EH (cell line): Measurements from ENCODE around the gene SERPINA4.

Experiments
- DNase-seq: peaks from one replicate; pipeline ENCODE4 v3.0.0-alpha.2; 2015; ENCODE audit warnings: low read depth

Gene SERPINA4

GRCh38 chr14:94542811-94543440, 18.3 kb upstream of the SERPINA4 start:
- DNase-seq: no peak

DNA sequence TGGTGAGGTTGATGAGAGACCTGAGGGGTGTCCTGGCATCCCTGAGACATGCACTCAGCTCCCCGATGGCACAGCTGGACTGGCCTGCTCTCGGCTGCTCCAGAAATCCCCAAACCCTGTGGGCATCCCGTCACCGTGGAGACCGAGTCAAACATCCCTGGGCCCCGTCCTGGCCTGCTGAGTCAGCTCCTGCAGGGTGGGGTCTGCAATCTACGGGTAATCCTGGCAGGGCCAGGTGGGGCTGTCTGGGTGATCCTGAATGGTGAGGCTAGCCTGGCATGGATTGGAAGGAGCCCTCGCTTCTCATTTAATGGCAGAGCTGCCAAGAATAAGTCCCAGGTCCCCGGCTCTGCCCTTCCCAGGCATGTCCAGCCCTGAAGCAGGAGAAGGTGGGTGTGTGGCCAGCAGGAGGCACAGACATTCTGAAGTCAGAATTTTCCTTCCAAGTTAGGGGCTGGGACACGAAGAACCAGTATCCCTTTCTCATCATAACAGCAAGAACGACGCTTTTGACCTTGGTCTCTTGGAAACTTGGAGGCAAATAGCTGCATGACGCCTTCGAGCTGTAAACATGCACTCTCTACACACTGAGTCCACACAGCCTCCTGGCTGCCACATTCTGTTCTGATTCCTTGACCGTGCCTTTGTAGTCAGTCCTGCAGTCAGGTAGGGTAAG, 17.7 kb upstream of the SERPINA4 start:
- DNase-seq: no peak

- no peak for DNase-seq
Measured at GRCh38 chr14:94544726-94545125, 16.5 kb upstream of the SERPINA4 start.

DNA sequence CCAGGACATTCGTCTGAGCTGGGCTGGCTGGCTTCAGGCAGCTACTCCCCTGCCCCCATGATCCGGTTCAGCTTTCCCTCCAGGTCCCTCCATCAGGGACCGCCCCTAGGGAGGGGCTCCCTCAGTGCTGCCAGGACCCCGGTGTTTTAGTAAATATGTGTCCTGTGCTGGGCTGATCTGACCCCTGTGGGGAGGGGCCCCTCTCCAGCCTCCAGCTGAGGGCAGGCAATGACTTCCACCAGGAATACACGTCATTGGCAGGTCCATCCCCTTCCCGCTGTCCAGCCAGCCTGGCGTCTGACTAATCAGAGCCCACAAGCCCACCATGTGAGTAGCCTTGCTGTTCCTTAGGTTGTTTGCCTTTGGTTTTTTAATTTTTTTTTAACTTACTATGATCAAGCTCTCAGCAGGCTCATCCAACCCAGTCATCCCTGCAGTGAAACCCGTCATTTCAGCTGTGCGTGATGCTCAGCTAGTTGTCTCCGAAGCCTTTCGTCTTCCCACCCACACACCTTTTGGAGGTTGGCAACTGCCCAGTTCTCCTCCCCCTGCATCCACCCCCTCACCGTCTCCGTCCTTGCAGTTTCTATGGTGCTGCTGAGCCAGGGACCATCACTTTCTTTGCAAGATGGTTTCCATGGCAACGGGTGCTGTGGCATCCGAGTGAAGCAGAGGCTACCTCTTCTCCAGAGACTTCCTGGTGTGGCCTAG, 16.0 kb upstream of the SERPINA4 start:
- DNase-seq: no peak

GRCh38 chr14:94547151-94547680, 14.0 kb upstream of the SERPINA4 start:
- no peak for DNase-seq

- DNase-seq: no peak
Measured at GRCh38 chr14:94547726-94548125, 13.5 kb upstream of the SERPINA4 start.

DNA sequence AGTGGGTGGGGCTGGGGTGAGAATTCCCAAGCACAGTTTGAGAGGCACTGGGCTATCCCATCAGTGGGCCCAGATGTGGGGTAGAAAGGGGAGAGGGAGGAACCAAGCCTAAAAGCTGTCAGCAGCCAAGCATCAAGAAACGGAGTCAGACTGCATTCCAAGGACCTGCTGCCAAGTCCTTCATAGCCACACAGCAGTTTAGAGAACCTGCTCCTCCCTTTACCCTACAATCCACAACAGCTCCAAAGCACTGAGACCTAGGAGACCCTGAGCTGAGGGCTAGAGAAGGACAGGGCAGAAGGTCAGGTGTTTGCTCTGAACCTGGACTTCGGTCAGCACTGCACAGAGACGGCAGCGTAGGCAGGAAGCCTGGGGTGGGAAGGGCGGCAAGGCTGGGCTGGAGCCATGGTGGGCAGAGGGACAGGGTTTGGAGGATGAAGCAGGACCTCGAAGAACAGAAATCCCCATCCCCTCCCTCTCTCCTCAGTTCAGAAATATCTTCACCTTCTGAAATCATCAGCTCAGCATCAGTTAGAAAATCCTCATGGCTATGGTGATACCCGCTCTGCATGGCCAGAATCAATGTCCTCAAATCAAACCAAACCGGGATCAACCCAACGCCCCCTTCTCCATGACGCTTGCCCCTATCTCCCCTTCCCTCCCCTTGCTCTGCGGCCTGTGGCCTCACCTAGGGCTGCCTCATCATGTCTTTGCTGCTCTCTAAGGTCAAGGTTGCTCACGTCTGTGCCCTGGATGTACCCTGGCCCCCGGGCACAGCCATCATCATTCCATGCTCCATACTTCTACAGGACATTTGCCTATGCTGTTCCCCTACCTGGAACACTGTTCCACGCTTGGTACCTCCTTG, 12.9 kb upstream of the SERPINA4 start:
- no peak for DNase-seq

DNA sequence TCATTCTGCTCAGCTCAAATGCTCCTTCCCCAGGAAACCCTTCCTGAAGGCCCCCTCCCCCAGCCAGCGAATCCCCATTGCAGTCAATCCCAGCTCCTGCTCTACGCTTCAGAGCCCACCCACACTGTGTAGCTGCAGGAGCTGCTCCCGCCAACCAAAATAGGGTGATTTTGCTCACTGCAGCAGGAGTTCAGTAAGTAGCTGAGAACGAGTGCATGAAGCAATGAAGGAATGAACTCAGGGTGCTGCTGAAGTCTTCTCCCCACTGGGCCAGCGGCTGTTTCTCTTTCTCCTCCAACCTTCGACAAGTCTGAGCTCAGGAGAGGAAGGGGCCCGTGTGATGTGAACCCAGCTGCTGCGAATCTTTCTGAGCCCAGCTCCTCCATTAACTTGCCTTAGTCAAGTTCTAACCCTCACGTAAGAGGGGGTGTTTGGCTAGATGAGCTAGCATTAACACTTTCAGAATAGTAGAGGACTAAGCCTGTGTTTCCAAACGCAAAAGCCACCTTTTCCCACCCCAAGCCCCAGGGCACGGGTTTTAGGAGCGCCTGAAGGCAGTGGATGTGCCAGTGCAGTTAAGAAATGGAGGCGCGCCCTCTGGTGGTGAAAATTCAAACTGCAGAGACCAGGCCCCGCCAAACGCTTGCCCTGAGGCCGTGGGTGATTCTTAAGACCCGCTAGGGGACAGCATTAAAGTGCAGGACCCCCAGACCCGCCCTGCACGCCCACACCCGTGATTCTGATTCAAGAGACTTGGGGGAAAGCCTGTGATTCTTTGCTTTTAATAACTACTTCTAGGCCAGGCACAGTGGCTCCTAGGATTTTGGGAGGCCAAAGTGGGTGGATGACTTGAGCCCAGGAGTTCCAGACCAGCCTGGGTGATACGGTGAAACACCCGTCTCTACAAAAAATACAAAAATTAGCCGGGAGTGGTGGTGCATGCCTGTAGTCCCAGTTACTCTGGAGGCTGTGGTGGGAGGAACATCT, 11.9 kb upstream of the SERPINA4 start:
- peak; percentile 52 for DNase-seq

- no peak for DNase-seq
Measured at GRCh38 chr14:94550041-94550440, 11.2 kb upstream of the SERPINA4 start.

DNA sequence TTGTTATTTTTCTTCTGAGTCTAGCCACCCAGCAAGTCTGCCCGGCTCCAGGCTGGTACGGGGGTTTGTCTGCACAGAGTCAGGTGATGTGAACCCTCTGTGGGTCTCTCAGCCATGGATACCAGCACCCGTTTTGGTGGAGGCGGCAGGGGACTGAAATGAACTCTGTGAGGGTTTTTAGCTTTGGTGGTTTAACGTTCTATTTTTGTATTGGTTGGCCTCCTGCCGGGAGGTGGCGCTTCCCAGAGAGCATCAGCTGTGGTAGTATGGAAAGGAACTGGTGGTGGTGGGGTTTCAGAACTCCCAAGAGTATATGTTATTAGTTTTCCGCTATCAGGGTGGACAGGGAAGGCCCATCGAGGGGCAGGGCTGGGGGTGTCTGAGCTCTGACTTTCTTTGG, 5.3 kb upstream of the SERPINA4 start:
- DNase-seq: no peak

DNA sequence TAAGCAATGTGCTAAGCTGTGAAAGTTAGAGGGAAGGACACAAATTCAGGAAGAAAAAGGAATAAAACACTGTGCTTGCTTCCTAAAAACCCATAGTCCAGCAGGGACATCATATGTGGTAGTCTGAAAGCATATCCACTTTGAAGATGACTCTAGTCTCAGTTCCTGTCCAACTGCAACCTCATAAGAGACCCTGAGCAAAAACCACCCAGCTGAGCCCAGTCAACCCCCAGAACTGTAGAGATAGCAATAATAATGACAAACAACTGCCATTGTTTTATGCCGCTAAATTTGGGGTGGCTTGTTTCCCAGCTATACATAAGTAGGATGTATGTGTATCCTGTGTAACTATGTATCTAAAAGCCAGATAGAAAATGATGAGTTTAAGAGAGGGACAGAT, 3.9 kb upstream of the SERPINA4 start:
- DNase-seq: no peak

DNA sequence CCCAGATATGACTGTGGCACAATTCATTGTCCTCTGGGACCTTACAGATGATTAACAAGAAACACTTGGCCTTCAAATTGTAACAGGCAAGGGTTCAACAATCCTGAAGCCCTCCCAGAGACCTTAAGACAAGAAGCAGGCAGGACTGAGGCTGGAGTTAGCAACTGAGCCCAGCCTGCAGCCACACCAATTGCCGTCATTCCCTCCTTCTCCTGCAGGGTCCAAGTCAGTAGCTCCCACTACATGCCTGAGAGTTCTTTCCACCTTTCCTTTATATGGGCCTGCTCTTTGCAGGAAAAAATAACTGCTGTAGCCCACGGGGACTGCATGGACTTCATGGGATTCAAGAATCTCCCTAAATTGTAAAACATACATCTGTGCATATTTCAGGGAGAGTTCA, 2.4 kb upstream of the SERPINA4 start:
- DNase-seq: no peak

DNA sequence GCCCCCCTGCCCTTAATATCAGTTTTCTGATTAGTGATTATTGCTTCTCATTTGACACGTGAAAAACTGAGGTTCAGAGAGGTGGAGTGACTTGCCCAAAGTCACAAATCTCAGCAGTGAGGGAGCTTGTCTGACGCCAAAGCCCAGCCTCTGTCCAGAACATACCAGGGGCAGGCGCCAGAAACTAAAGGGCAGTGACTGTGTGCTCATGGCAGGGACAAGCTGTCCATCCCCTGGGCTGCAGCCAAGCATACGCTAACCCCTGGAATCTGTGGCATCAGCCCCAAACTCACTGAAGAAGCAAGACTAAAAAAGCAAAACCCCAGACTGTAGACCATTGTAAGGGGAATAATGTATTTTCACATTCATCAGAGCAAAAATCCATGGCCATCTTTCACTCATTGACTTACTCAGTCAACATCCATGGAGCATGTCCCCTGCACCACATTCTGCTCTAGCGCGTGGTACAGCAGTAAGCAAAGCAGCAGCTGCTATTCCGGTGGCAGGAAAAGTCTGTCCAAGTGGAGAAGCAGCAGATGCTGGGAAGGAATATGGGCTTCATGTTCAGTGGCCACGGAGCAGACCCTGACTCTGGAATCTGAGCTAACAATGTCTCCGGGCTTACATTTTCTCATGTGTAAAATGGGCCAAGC, 1.5 kb upstream of the SERPINA4 start:
- peak; percentile 11 for DNase-seq

GRCh38 chr14:94560291-94560665, 964 bp upstream of the SERPINA4 start:
- DNase-seq: no peak

- no peak for DNase-seq
Measured at GRCh38 chr14:94561656-94562010, 391 bp downstream of the SERPINA4 start.

GRCh38 chr14:94562022-94562421, 780 bp downstream of the SERPINA4 start:
- DNase-seq: no peak

DNA sequence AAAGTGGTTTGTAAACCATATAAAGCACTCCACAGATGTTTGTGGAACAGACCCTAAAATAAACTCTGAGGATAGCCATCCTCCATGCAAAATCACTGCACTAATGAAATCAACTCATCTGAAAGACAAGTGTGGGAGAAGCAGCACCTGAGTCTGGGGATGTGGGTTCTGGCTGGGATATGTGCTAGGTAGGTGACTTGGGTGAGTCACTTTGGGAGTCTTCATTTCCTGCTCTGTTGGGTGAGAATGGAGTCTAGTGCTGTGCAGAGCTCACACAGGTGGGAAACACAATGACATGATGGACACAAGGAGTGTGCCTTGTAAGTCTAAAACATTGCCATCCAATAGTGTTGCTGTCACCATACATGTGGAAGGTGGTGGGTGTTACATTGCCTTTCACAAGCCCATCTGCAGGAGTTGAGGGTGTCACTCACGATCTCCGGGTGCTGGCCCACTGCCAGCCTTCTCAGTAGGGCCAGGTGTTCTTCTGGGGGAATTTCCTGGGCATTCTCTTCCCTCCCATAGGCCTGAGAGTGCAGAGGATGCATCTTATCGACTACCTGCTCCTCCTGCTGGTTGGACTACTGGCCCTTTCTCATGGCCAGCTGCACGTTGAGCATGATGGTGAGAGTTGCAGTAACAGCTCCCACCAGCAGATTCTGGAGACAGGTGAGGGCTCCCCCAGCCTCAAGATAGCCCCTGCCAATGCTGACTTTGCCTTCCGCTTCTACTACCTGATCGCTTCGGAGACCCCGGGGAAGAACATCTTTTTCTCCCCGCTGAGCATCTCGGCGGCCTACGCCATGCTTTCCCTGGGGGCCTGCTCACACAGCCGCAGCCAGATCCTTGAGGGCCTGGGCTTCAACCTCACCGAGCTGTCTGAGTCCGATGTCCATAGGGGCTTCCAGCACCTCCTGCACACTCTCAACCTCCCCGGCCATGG, 2.0 kb downstream of the SERPINA4 start:
- DNase-seq: no peak

DNA sequence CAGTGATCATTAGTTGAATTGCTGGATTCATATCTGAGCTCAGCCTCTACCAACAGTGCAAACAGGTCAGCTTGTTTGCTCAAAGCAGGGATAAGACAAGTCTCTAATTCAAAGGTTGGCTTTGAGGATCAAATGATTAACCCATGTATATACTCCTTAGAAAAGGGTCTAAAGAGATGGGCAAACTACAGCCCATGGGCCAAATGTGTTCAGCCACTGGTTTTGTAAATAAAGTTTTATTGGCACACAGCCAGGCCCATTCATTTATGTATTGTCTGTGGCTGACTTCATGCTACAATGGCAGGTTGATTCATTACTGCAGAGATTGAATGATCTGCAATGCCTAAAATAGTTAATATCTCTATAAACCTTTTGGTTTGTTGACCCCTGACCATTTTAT, 3.1 kb downstream of the SERPINA4 start:
- no peak for DNase-seq

DNA sequence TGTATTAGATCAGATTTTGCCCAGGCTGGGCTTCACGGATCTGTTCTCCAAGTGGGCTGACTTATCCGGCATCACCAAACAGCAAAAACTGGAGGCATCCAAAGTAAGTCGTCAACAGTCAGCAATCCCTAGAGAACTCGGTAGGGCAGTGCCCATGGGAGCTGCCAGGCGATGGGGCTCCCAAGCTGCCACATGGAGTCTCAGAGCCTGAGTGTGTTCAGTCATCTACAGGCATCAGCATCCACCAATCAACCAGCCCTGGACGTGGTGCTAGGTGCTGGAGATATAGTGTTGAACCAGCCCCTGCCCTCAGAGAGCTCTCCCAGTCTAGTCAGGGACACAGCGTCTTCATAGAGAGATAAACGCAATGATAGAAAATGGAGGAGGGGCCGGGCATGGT, 6.9 kb downstream of the SERPINA4 start:
- no peak for DNase-seq
